Activated naive CD4-positive, alpha-beta T cell treated with anti-CD3 and anti-CD28 coated beads, Interleukin-2, amount 50 U/mL, for 16 hours (primary cell): Measurements from ENCODE around the gene DAP3.
"Not testable (repeated sequence)": the region's sequence is repeated elsewhere in the genome, so short reads cannot be mapped to it uniquely, and the experiment has no call there.

ENCODE experiments used
- DNase-seq: peaks from one replicate; pipeline ENCODE4 v3.0.0-alpha.2; 2020

DAP3 gene

DNA sequence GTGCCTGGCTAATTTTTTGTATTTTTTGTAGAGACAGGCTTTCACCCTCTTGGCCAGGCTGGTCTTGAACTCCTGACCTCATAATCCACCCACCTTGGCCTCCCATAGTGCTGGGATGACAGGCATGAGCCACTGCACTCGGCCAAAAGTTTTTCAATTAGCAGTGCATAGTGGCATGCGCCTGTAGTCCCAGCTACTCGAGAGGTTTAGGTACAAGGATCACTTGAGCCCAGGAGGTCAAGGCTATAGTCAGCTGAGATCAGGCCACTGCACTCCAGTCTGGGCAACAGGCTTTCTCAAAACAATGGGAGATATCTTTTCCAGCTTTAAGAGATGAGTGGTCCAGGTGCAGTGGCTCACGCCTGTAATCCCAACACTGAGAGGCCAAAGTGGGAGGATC, 30.8 kb downstream of the DAP3 start:
- no peak for DNase-seq

DNA sequence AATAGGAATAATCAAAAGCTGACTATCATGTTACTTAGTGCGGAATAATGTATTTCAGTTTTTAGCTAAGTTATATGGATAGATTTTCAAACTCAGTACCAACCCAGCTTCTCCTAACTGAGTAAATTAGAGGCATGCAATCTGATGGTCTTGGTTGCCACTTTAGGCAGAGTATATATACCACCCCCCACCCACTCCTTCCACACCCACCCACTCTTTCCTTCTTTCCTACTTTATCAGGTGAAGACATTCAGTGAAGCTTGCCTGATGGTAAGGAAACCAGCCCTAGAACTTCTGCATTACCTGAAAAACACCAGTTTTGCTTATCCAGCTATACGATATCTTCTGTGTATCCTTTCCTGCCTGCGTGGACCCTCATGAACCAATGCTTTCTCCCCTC, 36.3 kb downstream of the DAP3 start:
- no peak for DNase-seq

DNA sequence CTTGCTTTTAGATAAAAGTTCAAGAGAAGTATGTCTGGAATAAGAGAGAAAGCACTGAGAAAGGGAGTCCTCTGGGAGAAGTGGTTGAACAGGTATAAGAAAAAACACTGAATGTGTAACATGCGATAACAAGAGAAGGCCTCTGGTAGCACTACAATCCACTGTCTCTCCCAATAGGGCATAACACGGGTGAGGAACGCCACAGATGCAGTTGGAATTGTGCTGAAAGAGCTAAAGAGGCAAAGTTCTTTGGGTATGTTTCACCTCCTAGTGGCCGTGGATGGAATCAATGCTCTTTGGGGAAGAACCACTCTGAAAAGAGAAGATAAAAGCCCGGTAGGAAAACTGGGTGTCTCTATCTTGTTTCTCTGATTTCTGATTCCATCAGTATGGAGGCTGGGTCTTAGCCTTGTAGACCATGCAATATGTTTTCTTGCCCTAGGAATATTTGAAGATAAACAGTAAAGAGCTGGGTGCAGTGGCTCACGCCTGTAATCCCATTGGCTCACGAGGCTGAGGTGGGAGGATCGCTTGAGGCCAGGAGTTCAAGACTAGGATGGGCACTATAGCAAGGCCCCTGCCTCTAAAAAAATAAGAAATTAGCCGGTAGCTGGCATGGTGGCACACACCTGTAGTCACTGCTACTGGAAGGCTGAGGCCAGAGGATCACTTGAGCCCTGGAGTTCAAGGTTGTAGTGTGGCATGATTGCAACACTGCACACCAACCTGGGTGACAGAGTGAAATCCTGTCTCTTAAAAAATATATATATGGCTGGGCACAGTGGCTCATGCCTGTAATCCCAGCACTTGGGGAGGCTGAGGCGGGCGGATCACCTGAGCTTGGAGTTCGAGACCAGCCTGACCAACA, 40.4 kb downstream of the DAP3 start:
- peak; percentile 21 for DNase-seq

DNA sequence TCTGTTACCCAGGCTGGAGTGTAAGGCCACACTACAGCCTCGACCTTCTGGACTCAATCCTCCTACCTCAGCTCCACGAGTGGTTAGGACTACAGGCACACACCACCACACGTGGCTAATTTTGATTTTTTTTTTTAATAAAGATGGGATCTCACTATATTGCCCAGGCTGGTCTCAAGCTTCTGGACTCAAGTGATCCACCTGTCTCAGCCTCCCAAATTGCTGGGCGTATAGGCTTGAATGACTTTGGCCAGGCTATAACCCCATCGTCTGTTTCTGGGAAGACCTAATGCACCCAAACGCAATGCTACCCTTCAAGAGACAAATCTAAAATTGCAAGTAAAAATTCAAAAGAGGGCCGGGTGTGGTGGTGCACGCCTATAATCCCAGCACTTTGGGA, 52.1 kb downstream of the DAP3 start:
- DNase-seq, result no peak

DNA sequence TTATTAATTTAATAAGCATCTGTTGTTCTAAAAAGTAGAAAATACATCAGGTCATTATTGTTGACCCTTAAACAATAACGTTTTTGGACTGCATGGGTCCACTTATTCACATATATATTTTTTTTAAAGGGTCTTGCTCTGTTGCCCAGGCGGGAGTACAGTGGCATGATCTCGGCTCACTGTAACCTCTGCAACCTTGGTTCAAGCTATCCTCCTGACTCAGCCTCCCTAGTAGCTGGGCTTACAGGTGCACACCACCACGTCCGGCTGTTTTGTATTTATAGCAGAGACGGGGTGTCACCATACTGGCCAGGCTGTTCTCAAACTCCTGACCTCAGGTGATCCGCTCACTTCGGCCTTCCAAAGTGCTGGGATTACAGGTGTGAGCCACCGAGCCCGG, 53.0 kb downstream of the DAP3 start:
- no peak for DNase-seq

DNA sequence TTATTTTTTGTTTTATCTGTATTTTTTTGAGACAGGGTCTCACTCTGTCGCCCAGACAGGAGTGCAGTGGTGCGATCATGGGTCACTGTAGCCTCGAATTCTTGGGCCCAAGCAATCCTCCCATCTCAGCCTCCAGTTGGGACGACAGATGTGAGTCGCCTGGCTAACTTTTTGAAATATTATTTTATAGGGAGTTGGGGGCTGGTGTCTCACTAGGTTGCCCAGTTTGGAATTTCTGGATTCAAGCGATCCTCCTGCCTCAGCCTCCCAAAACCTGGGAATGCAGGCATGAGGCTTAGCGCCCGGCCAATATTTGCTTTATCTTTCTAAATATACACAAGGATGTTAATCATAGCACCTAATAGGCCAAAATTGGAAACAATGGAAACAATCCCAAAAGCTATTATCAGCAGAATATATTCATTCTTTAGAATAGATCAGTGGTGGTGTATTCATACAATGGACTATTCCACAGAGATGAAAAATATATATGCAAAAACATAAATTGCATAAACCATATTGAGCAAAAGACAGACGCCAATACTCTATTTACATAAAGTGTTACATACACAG, 55.9 kb downstream of the DAP3 start:
- DNase-seq, result no peak

DNA sequence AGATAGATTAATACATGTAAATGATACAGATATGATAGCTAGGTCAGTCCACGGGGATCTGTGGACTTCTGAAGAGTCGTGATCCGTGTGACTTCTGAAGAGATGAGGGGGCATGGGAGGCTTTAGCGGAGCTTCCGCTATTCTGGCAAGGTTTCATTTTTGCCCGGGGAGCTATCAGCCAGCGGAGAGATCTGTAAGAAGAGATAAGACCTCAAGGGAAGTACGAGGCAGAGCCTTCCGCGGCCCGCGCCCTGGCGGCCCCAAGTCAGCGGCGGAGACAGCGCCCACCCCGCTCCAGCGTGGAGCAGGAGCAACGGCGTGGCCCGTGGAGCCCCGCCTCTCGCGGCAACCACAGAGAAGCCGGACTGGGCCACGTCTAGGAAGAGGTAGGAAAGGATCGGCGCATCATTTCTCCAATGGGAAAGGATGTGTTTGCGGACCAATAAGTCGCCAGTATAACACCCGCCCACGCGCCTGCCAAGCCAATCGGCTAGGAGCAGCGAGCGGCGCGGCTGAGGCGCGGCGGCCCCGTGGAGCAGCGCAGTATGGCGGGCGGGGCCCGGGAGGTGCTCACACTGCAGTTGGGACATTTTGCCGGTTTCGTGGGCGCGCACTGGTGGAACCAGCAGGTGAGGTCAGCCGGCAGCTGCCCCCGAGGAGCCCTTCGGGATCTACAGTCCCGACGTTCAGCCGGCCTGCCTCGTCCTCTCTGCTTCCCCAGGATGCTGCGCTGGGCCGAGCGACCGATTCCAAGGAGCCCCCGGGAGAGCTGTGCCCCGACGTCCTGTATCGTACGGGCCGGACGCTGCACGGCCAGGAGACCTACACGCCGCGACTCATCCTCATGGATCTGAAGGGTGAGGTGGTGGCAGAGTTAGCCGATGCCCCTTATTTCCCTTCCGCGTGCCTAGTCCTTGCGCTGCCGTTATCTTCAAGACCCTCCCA, 56.7 kb downstream of the DAP3 start:
- peak; percentile 99 for DNase-seq

DNA sequence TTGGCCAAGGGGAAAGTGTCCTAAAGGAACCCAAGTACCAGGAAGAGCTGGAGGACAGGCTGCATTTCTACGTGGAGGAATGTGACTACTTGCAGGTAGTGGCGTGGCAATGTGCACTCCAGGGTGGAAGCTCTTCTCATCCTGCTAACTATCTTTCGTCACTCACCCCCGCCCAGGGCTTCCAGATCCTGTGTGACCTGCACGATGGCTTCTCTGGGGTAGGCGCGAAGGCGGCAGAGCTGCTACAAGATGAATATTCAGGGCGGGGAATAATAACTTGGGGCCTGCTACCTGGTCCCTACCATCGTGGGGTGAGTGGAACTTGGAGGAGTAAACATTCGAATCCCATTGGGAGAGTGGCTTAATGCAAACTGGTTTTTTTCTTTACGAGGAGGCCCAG, 58.7 kb downstream of the DAP3 start:
- DNase-seq, result not testable (repeated sequence)

DNA sequence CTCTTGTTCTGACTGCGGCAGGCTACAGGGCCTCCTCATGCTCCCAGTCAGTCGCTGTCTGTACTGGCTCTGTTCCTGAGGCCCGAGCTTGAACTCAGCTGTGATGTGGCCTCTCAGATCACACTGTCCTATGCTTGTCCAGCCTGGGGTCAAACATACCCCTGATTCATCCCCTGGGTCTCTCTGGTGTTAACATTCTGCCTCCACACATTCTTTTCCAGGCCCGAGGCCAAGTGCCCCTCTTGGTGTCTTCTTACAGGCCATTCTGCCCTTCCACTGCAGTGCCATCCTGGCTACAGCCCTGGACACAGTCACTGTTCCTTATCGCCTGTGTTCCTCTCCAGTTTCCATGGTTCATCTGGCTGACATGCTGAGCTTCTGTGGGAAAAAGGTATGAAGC, 59.2 kb downstream of the DAP3 start:
- DNase-seq, result not testable (repeated sequence)

DNA sequence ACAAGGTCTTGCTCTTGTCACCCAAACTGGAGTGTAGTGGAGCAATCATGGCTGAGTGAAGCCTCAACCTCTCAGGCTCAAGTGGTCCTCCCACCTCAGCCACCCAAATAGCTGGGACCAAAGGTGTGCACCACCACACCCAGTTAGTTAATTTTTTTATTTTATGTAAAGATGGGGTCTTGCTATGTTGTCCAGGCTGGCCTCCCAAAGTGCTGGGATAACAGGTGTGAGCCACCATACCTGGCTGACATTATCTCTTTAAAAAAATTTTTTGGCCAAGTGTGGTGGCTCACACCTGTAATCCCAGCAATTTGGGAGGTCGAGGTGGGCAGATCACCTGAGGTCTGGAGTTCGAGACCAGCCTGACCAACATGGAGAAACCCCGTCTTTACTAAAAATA, 70.1 kb downstream of the DAP3 start:
- DNase-seq, result not testable (repeated sequence)

DNA sequence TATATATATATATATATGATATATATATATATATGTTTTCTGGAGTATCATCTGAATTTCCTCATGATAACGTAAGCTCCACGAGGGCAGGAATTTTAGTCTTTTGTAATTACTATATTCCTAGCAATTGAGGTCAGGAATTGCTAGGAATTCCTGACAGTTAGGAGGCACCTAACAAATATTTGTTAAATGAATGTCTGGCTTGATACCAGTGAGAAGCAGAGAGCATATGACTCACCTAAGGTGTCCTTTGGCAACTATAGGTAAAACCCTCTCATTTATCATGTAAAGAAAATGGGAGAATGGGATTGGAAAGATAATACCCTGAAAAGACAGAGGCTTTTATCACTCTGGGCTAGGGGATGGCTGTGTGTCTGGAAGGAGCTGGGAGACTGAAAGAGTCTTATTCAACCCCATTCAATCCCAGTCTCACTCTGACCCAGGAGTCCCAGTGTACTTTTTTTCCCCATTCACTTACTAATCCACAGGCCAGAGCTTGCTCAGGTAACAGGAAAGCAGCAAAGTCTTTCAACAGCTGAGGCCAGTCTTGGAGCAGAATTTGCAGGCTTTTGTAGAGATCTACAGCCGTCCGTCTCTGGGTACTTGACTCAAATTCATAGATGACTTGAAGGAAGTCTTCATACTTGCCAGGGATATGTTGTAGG, 71.2 kb downstream of the DAP3 start:
- no peak for DNase-seq

DNA sequence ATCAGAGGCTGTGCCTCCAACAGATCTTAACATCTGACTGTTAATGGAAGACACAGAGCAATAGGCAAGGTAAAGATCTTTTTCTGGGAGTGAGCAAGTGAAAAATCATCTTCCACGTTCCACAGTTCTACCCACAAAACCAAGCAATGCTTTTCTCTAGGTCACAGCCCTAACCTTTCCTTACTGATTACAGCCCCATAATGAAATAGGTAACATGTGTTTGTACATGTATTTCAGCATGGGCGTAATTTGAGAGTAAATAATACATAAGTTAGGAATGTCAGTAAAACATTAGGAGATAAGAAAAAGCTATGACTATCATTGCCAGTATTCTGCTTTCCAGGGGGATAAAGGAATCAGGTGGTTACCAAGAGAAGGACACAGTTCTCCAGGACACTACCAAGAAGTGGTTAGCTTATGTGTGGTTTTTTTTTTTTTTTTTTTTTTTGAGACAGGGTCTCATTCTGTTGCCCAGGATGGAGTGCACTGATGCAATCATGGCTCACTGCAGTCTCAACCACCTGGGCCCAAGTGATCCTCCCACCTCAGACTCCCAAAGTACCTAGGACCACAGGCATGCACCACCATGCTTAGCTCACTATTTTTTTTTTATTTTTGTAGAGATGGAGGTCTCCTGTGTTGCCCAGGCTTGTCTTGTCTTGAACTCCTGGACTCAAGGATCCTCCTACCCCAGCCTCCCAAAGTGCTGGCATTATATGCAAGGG, 72.0 kb downstream of the DAP3 start:
- DNase-seq, result no peak

DNA sequence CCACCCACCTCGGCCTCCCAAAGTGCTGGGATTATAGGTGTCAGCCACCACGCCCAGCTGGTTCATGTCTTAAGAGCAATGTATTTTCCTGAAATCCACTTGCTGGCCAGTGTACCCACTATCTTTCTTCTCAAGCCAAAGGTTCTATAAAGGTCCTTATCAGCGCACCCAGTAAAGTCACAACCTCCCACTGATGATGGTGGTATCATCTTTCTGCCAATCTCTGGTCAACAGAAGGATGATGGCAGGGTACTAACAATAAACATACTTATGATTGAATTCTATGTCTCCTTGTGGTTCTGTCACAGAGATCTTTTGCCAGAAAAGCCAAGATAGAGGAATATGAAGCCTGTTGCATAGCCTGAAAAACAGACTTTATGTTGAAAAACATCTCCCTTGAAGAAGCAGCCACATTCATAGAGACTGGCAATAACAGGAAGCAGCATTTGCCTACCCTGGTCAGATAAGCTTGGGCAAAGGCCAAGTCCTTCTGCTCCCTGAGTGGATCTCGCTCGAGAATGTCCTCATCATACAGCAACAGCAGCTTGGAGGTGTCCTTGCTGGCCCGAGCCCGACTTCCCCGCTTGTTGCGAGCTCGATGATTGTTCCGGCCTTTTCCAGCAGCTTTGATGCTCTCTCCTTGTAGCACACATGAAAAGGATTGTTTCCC, 73.0 kb downstream of the DAP3 start:
- no peak for DNase-seq

DNA sequence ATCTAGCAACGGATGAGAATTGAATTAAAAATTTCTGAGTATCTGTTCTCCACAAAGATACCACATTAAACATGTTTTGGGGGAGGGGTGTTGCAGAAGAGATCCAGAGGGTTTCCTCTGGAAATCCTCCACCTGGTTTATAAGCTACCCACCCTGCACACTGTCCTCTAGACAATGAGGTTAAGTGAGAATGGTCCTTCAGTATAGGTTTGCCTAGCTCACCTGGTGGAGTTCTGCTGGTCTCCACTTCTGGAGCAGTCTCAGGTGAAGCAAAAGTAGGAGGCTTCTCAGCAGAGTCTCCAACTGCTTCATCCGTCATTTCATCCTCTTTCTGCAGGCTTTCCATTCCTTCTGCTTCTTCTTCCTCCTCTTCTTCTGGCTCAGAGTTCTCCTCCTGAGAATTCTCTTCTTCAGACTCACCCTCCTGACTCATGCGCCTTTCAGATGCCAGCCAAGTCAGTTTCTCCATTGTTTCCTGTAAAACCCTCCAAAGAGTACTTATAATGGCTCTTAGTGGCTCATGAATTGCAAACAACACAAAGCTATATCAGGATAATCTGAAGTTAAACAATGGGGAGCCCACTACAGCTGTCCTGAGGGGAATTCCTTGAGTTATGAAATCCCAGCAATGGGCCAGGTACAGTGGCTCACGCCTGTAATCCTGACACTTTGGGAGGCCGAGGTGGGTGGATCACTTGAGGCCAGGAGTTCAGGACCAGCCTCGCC, 74.4 kb downstream of the DAP3 start:
- DNase-seq, result not testable (repeated sequence)

DNA sequence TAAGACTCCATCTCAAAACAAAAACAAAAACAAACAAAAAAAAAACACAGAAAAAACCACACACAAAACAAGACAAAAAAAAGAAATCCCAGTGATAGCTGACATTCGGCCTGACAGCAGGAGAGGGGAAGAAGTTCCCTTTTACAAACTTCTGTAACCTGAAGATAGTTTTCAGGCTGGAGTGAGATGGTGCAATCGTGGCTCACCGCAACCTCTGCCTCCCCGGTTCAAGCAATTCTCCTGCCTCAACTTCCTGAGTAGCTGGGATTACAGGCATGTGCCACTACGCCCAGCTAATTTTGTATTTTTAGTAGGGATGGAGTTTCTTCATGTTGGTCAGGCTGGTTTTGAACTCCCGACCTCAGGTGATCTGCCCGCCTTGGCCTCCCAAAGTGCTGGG, 75.1 kb downstream of the DAP3 start:
- DNase-seq, result not testable (repeated sequence)

DNA sequence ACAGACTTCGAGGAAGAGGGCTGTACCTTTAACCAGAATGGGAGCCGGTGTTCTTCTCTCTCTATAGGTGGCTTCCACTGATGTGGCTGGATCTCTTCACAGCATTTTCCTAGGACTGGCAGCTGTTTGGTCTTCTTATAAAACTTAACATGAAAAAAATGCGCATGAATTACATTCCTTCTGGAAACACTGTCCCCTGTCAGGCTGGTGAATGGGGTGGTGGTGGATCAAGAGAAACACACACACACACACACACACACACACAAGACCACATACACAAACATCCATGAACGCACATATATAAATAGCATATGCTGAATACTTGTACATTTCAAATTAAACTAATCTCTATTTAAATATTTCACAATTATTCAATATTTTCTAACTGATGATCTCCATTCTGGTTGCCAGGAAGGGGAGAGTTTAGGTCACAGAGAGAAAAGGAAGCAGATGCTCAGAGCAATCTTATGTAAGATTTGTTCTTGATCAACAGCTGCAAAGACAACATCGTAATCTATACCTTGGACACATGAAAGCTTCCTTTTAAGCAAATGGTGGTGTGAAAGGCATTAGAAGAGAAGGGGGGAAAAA, 78.6 kb downstream of the DAP3 start:
- DNase-seq, result not testable (repeated sequence)

DNA sequence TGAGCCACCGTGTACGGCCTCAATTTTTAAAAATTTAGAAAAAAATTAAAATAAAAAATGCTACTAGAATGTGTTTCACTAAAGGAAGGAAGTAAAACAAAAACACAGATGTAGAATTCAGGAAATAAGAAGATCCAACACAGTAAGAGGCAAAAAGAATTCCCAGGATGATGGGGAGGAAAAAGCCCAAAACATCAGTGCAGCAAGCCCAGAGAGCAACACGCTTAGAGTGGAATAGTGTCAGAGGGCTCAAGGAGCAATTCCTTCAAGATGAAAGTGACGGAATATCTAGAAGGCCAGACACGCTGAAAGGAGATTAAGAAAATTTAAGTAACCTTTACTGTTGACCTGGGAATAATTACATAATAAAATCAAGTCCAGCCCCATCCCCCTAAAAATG, 80.4 kb downstream of the DAP3 start:
- no peak for DNase-seq

DNA sequence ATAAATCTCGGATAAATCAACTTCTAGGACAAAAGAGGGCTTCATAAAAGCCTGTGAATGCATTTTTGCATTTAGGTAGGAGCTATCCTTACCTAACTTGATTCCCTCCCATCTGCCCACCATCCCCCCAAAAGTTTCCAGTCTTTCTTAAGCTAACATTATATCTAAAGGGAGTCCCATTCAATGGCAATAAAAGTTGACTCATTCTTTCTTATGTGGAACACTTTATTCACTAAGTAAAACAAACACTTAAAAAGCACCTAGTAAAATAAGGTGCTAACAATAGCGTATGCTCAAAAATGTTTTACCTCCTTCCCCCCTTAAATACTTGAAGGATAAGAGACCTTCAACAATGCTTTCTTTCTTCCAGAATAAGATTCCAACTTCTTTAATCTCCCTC, 84.3 kb downstream of the DAP3 start:
- no peak for DNase-seq

DNA sequence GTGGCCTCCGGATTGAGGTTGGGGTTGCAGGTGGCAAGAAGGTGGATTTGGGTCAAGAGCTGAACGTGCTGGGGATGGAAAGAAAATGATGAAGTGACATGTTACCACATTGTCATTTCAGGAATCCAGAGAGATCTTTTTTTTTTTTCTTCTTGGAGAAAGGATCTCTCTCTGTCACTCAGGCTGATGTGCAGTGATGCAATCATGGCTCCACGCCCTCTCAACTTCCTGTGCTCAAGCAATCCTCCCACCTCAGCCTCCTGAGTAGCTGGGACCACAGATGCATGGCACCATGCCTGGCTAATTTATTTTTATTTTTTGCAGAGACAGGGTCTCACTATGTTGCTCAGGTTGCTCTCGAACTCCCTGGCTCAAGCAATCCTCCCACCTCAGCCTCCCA, 87.5 kb downstream of the DAP3 start:
- DNase-seq, result no peak

DNA sequence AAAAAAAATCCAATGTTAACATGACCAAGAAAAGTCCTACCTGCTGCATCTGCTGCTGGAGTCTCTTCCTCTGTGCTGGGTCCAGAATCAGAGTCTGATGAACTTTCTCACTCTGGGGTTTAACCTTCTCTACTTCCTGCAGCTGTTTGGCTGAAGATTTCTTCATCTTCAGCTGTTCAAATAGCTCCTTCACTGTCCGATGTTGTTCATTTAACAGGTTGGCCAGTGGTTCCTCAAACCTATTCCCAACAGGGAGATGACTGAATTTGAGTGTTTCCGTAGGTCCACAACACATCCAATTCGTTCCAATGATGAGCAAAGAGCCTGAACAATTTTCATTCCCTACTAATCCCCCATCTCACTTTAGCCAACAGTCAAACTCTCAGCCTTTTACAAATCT, 88.7 kb downstream of the DAP3 start:
- DNase-seq, result no peak
